NCI-H446 (cell line): ENCODE measurements around the gene CPTP.

Source experiments
- DNase-seq, 2 experiments: peaks; one replicate each; lab custom pipeline; 2025; lab: John Stamatoyannopoulos, UW

The CPTP gene

GRCh38 chr1:1319646-1319941 is 5.0 kb upstream of the CPTP start:
- no peak for DNase-seq

- no peak for DNase-seq
These were observed 3.7 kb upstream of the CPTP start for GRCh38 chr1:1320666-1321448.

GRCh38 chr1:1321477-1321876 is 3.1 kb upstream of the CPTP start:
- DNase-seq = no peak

- no peak for DNase-seq
These were observed 2.2 kb upstream of the CPTP start for GRCh38 chr1:1322418-1322817.

- no peak for DNase-seq
These were observed 1.6 kb upstream of the CPTP start for GRCh38 chr1:1322952-1323351.

GRCh38 chr1:1324084-1324523 is 498 bp upstream of the CPTP start:
- no peak for DNase-seq

GRCh38 chr1:1325288-1326074 is 879 bp downstream of the CPTP start:
- no peak for DNase-seq

GRCh38 chr1:1326075-1326605 is 1.5 kb downstream of the CPTP start:
- no peak for DNase-seq

GRCh38 chr1:1327291-1327690 is 2.7 kb downstream of the CPTP start:
- no peak for DNase-seq

GRCh38 chr1:1328254-1328653 is 3.7 kb downstream of the CPTP start:
- DNase-seq = no peak

GRCh38 chr1:1329304-1330210 is 5.0 kb downstream of the CPTP start:
- DNase-seq = no peak

GRCh38 chr1:1330366-1331067 is 5.9 kb downstream of the CPTP start:
- no peak for DNase-seq

GRCh38 chr1:1331068-1331965 is 6.7 kb downstream of the CPTP start, which contains the start of gene TAS1R3:
TSS of gene TAS1R3 (plus strand) at chr1:1331280. CDS start at chr1:1331346, 66 bp downstream.
- DNase-seq = no peak

GRCh38 chr1:1332031-1332755 is 7.6 kb downstream of the CPTP start:
- DNase-seq = no peak

GRCh38 chr1:1332774-1333480 is 8.3 kb downstream of the CPTP start:
- no peak for DNase-seq

GRCh38 chr1:1333551-1334241 is 9.1 kb downstream of the CPTP start:
- no peak for DNase-seq

- no peak for DNase-seq
These were observed 10.2 kb downstream of the CPTP start for GRCh38 chr1:1334835-1335234.

- no peak for DNase-seq
These were observed 10.7 kb downstream of the CPTP start for GRCh38 chr1:1335283-1335682.
